Omental fat pad (tissue), 4 donors: ENCODE measurements around the gene SYPL2. TPM values are rescaled to one million over a fixed set of nuclear protein-coding genes. Genes with fewer than 3 reads are reported as not detected.
"Not testable (repeated sequence)": the region's sequence is repeated elsewhere in the genome, so short reads cannot be mapped to it uniquely, and the experiment has no call there.

Experiments used
- ATAC-seq: fragments of 150-250 bp; one replicate; pipeline ENCODE4 v1.9.1; 2016; ENCODE audit warnings: mild to moderate bottlenecking, moderate library complexity; ENCODE audit not compliant: low FRiP score
- DNase-seq: peaks from one replicate; pipeline ENCODE4 v3.0.0-alpha.2; 2019; ENCODE audit warnings: low spot score
- total RNA-seq, 4 donors: library from RNA; depleted of rRNA; stranded (reverse); fragments of >200 nt; gene quantifications; one replicate each; pipeline ENCODE4 v1.1.0, GENCODE V29; 2016
- TF ChIP-seq, protein P1 (sequence below), 3 donors: fragments of 450-650 bp; IDR thresholded peaks; one replicate each; pipeline ENCODE4 v1.5.1; 2016 to 2017; ENCODE audit warnings: antibody characterized with exemption in 3 of 3, mild to moderate bottlenecking in 3 of 3, moderate library complexity in 2 of 3

SYPL2 gene
- total RNA-seq, 4 donors from 2014 or later: 1.7 to 3.7 (median 2.2) TPM

DNA sequence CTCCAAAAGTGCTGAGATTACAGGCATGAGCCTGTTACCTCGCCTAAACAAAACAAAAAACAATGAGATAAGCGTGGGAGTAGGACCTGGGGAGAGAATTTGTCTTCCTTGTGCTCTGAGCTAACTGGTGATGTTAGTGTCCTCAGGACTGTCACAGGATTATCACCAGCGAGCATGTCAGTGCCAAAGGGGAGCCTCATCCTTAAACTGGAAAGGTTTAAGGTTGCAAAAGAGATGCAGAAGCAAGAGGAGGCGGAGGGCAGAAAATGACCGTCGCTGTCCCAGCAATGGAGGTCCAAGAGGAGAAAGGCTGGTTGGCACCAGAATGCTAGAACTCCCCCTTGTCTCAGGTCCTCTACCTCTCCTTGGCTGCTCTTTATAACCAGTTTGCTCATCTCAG is 3.9 kb downstream of the SYPL2 start:
- DNase-seq (no peak), ATAC-seq (no peak)
- TF ChIP-seq, protein P1, sequence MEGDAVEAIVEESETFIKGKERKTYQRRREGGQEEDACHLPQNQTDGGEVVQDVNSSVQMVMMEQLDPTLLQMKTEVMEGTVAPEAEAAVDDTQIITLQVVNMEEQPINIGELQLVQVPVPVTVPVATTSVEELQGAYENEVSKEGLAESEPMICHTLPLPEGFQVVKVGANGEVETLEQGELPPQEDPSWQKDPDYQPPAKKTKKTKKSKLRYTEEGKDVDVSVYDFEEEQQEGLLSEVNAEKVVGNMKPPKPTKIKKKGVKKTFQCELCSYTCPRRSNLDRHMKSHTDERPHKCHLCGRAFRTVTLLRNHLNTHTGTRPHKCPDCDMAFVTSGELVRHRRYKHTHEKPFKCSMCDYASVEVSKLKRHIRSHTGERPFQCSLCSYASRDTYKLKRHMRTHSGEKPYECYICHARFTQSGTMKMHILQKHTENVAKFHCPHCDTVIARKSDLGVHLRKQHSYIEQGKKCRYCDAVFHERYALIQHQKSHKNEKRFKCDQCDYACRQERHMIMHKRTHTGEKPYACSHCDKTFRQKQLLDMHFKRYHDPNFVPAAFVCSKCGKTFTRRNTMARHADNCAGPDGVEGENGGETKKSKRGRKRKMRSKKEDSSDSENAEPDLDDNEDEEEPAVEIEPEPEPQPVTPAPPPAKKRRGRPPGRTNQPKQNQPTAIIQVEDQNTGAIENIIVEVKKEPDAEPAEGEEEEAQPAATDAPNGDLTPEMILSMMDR (IDR thresholded peaks at IDR 0.05): no peak

DNA sequence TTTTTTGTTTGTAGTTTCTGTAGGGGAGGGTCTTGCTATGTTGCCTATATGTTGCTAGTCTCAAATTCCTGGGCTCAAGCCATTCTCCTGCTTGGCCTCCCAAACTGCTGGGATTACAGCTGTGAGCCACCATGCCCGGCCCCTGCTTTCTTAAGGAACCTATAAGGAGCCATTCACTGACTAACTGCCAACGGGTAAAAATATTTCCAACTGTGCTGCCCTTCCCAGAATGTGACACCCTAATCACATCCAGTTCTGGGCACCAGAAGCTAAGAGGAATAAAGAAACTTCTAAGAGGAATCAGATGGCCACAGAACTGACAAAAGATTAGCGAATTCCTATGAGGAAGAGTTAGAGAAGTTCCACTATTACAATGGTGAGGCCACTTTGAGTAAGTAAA is 6.4 kb downstream of the SYPL2 start:
- no peak for ATAC-seq
- TF ChIP-seq, protein P1 (IDR thresholded peaks at IDR 0.05): no peak
- DNase-seq: no peak

DNA sequence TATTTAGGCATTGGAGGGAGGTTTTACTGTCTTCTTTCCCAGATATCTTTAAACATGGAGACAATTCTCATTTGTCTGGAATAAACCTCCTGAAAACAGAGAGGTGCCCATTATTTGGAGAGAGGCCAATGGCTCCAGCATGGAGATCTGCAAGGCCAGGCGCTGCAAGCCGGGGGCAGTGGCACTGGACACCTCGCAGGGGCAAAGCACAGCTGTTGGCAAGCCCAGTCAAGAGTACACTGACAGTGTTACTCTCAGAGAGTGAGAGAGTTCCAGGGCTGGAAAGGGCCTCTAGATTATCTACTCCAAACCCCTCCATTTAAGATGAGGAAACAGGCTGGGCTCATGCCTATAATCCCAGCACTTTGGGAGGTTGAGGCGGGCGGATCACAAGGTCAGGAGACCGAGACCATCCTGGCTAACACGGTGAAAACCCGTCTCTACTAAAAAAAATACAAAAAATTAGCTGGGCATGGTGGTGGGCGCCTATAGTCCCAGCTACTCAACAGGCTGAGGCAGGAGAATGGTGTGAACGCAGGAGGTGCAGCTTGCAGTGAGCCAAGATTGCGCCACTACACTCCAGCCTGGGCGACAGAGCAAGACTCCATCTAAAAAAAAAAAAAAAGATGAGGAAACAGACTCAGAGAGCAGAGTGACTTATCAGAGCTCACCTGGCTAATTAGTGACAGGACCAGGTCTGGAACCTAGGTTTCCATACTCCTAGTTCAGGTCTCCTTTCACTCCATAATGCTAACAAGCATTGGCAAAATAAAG is 7.1 kb downstream of the SYPL2 start:
- ATAC-seq: not testable (repeated sequence)

DNA sequence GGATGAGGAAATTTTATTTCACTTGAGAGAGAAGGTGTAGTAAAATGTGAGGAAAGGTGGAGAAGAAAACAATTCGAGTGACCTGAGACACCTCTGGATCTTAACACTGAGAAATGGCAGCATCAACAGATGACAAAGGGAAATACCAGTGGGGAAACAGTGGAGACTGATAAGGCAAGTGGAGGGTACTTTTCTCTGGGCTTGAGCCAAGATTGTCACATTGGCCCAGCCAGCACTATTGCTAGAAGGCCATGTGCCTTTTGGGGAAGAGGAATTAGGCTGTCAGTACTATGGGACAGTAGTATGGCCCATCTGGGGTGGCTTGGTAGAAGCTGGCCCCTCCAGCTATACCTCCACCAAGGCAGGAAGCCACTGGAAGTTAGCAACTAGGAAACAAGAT is 8.4 kb downstream of the SYPL2 start:
- DNase-seq (no peak), ATAC-seq (no peak)
- TF ChIP-seq, protein P1 (IDR thresholded peaks at IDR 0.05): no peak

More for the DNA sequence above, 7.1 kb downstream of the SYPL2 start:
- not testable (repeated sequence) for DNase-seq

DNA sequence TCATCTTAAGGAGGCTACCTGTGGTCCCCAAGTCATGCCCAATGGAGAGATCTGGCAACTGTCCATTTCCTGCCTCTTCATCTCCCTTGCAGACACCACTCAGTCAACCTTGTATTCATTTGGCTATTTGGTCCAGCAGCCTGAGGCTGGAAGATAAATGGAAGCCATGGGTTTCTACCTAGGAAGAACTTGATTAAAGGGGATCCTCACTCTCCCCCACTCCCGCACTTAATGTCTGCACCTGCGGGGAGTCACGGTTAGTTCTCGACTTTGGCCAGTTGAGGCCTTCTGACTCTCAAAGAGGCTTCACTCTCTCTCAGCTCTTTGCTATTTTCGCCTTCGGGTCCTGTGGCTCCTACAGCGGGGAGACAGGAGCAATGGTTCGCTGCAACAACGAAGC is 8.9 kb downstream of the SYPL2 start:
- TF ChIP-seq, protein P1 (IDR thresholded peaks at IDR 0.05): no peak
- ATAC-seq (no peak), DNase-seq (no peak)

DNA sequence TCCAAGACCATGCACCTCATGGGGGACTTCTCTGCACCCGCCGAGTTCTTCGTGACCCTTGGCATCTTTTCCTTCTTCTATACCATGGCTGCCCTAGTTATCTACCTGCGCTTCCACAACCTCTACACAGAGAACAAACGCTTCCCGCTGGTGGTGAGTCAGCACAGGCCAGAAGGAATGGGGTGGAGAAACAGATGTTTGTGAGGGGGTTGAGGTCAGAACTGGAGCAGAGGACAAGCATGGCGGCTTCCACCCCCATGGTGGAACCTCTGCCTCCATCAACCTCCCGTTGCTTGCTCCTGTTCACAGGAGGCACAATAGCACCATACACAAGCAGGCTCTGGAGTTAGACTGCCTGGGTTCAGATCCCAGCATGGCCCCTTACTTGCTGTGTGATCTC is 10.5 kb downstream of the SYPL2 start:
- no peak for DNase-seq
- TF ChIP-seq, protein P1 (IDR thresholded peaks at IDR 0.05): no peak
- ATAC-seq: no peak

DNA sequence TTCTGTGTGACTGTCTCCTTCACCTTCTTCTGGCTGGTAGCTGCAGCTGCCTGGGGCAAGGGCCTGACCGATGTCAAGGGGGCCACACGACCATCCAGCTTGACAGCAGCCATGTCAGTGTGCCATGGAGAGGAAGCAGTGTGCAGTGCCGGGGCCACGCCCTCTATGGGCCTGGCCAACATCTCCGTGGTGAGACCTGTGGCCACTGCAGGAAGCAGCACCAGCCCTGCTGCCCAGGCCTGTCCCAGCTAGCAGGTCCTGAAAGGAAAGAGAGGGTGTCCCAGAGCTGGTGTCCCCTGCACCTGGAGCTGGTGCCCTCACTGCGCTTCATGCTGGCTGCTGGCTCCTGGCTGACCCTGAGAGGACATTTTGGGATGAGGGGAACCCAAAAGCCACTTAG is 11.5 kb downstream of the SYPL2 start:
- ATAC-seq: no peak

More for the DNA sequence above, 11.5 kb downstream of the SYPL2 start:
- no peak for DNase-seq
- TF ChIP-seq, protein P1 (IDR thresholded peaks at IDR 0.05): no peak
